ENCODE measurements around the gene ATOX1.
A peak's percentile ranks its signal among the peaks of the same experiment; 100 is the strongest.
"Not testable (repeated sequence)": the region's sequence is repeated elsewhere in the genome, so short reads cannot be mapped to it uniquely, and the experiment has no call there.

The ATOX1 gene, protein sequence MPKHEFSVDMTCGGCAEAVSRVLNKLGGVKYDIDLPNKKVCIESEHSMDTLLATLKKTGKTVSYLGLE

DNA sequence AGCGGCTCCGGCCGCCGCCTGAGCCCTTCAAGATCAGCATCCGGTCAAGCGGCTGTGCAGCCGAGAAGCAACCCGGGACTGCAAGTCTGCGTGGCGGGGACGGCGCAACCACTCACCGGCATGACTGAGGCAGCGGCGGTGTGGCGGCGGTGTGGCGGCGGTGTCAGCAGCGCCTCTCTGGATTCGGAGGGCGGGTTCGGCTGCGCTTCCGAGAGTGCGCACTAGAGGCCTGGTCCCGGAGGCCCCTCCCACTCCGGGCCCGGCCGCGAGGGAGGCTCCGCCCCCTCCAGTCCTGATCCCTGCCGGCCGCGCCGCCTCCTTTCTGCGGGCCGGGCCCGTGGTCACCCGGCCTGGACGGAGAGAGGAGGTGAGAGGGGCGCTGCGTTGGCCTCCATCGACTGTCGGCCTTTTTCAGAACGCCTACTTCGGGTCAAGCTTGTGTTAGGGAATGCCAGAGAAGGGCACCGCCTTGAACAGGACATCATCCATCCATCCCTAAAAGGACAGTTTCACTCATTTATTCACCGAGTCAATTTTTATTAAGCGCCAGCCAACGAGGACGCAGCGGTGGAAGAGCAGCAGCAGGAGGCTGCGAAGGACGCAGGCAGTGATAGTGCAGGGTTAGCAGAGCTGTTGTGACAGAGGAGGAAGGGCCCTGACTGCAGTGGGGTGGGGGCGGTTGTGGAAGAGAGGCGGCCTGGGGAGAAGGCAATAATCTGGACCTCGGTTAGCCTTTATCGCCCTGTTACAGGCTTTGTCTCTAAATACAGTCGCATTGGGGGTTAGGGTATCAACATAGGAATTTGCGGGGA, at the start of gene ATOX1:
Gene ATOX1, minus strand, starts transcription at position 202 of the 812 bp plus-strand sequence. Its CDS starts 80 bp downstream, at position 122.
- peak within 1 kb of the TSS; percentile 77 for H3K4me3 Mint-ChIP-seq
- H3K4me1 Mint-ChIP-seq = peaks cover 38% of the 10 kb centered on the region
- CTCF ChIA-PET = interaction anchor here (1.3 to 1.8 kb wide), 2 partner anchors 12 to 19 kb away, joined by 4 to 6 read pairs; no protein-coding TSS in a partner anchor
- no peaks in the 10 kb centered on the region for H3K9me3 Mint-ChIP-seq
- DNase-seq = peak; percentile 93
- peaks cover 10% of the 10 kb centered on the region for H3K36me3 Mint-ChIP-seq
- H3K27me3 Mint-ChIP-seq = peaks cover 3% of the 10 kb centered on the region
- peak within 1 kb of the TSS; percentile 87 for H3K27ac Mint-ChIP-seq

DNA sequence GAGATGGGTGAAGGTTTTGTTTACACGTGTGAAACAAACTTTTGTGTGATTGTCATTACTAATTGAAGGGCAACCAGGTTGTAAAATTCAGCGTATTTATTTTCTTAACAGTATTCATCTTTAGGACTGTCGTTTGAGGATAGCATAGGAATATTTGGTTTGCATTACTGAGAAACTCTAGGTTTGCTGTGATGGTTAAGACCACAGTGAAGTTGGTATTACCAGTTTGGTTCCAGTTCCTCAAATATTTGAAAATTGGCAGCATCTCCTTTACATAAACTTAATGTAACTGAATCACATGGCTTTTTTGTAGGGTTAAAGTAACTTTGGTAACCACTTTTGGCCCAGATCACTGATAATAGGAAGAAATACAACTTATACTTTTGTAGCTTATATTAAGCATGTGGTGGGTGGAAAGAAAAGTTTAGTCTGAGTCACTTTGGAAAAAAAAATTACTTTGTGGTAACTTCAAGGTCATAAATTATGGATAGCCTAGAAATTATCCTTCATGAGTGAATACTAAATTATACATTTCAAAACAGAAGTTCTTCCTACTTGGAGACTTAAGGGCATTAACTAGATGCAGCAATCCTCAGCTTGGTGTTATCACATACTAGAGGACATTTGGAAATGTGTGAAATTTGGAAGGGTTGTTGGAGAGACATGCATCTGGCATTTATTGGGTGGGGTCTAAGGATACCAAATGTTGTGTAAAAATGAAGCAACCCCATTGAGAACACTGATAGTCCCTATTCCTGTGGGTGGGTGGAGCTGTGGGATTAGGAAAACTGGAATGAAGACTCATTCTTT, 47.2 kb upstream of the ATOX1 start:
- Mint-ChIP-seq H3K4me3 (no peak overlapping the region), H3K27ac (no peak overlapping the region), H3K9me3 (no peaks in the 10 kb centered on the region), H3K36me3 (peaks cover 73% of the 10 kb centered on the region), H3K27me3 (no peaks in the 10 kb centered on the region), H3K4me1 (peaks cover 2% of the 10 kb centered on the region)
- no peak for DNase-seq
- CTCF ChIA-PET = no interaction called here

DNA sequence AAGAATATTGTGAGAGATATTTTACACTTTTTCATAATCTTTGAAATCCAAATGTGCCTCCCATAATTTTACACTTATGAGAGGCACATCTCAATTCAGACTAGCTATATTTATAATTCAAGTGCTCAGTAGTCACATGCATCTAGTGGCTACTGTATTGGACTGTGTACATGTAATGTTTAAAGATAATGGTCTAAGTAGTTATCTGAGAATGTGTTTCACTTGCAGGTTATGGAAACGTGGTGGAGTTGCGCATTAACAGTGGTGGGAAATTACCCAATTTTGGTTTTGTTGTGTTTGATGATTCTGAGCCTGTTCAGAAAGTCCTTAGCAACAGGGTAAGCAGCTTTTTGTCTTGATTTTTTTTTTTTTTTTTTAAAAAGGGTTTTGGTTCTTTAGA, 42.1 kb upstream of the ATOX1 start:
- H3K27ac Mint-ChIP-seq = no peak overlapping the region
- H3K4me3 Mint-ChIP-seq = no peak overlapping the region
- no peak for DNase-seq
- peaks cover 64% of the 10 kb centered on the region for H3K36me3 Mint-ChIP-seq
- CTCF ChIA-PET = interaction anchor here (1.3 kb wide), 1 partner anchor 24 kb away, joined by 3 read pairs; no protein-coding TSS in a partner anchor
- H3K27me3 Mint-ChIP-seq = no peaks in the 10 kb centered on the region
- peaks cover 4% of the 10 kb centered on the region for H3K4me1 Mint-ChIP-seq
- H3K9me3 Mint-ChIP-seq = no peaks in the 10 kb centered on the region

DNA sequence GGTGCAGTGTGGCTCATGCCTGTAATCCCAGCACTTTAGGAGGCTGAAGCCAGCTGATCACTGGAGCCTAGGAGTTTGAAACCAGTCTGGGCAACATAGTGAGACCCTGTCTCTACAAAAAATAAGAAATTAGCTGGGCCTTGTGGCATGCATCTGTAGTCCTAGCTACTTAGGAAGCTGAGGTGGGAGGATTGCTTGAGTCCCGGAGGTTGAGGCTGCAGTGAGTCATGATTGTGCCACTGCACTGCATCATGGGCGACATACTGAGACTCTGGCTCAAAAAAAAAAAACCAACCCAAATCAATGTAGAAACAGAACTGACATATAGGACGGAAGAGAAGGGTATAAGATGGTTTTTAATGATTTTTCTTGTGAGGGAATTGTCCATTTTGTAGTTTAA, 41.0 kb upstream of the ATOX1 start:
- Mint-ChIP-seq H3K27me3 (no peaks in the 10 kb centered on the region), H3K27ac (no peak overlapping the region), H3K9me3 (no peaks in the 10 kb centered on the region), H3K36me3 (peaks cover 64% of the 10 kb centered on the region), H3K4me3 (no peak overlapping the region), H3K4me1 (peaks cover 12% of the 10 kb centered on the region)
- CTCF ChIA-PET = interaction anchor here (0.6 to 1.4 kb wide), 4 partner anchors 9 to 570 kb away, joined by 3 to 4 read pairs (median 3); no protein-coding TSS in a partner anchor
- no peak for DNase-seq

DNA sequence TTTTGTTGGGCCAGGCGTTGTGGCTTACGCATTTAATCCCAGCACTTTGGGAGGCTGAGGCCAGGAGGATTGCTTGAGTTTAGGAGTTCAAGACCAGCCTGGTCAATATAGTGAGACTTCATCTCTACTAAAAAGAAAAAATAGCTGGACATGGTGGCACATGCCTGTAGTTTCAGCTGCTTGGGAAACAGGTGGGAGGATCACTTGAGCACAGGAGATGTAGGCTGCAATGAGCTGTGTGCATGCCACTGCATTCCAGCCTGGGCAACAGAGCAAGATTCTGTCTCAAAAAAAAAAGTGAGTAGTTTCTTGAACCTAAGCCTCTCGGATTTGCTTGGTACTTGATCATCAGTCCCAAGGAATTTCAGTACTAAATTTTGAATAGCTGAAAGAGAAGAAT, 40.2 kb upstream of the ATOX1 start:
- Mint-ChIP-seq H3K4me1 (peaks cover 14% of the 10 kb centered on the region), H3K27ac (no peak overlapping the region), H3K27me3 (no peaks in the 10 kb centered on the region), H3K9me3 (no peaks in the 10 kb centered on the region), H3K36me3 (peaks cover 64% of the 10 kb centered on the region), H3K4me3 (no peak overlapping the region)
- CTCF ChIA-PET = interaction anchor here (0.6 to 1.4 kb wide), 3 partner anchors 10 to 571 kb away, joined by 3 to 4 read pairs (median 3); no protein-coding TSS in a partner anchor
- no peak for DNase-seq

DNA sequence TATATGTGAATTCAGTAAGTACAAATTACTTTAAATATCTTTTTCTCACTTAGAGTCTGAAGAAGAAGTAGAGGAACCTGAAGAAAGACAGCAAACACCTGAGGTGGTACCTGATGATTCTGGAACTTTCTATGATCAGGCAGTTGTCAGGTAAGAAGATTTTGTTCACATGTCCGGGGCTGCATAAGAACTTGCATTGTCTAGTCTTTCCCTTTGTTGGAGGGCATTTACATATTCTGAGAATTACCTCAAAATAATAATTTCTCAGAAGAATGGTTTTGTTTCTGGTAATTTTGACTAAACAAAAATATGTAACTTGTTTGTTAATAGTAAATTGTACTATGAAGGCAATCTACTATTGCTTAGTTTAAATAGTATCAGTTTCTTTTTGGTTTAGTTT, 37.0 kb upstream of the ATOX1 start:
- H3K9me3 Mint-ChIP-seq = no peaks in the 10 kb centered on the region
- H3K36me3 Mint-ChIP-seq = peaks cover 70% of the 10 kb centered on the region
- peaks cover 13% of the 10 kb centered on the region for H3K4me1 Mint-ChIP-seq
- DNase-seq = no peak
- no peaks in the 10 kb centered on the region for H3K27me3 Mint-ChIP-seq
- CTCF ChIA-PET = no interaction called here
- H3K27ac Mint-ChIP-seq = peak overlapping the region; percentile 69
- no peak overlapping the region for H3K4me3 Mint-ChIP-seq

DNA sequence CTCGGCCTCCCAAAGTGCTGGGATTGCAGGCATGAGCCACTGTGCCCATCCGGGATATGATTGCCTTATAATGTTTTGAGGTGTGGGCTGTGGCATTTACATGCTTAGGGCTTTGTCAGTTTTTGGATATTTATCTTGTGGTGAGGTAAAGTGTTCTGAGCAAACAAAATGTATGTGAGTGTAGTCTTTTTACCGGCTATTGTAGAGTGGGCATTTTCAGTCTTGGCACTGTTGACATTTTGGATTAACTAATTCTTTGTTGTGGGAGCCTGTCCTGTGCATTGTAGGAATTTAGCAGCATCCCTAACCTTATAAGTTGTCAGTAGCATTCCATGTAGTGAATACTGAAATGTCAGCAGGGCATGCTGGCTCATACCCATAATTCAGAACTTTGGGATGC, 34.9 kb upstream of the ATOX1 start:
- no peak for DNase-seq
- Mint-ChIP-seq H3K9me3 (no peaks in the 10 kb centered on the region), H3K4me3 (no peak overlapping the region), H3K4me1 (peaks cover 15% of the 10 kb centered on the region), H3K27me3 (no peaks in the 10 kb centered on the region), H3K27ac (peak overlapping the region; percentile 14), H3K36me3 (peaks cover 66% of the 10 kb centered on the region)
- CTCF ChIA-PET = no interaction called here

DNA sequence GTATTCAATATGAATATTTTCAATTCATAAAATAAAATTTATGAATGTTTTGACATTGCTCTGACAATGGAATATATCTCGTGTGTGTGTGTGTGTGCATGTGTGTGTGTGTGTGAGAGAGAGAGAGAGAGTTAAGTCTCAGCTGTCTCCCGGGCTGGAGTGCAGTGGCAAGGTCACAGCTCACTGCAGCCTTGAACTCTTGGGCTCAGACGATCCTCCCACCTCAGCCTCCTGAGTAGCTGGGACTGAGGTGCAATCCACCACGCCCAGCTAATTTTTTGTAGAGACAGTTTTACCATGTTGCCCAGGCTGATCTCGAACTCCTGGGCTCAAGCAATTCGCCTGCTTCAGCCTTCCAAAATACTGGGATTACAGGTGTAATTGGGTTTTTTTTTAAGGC, 29.4 kb upstream of the ATOX1 start:
- Mint-ChIP-seq H3K4me3 (no peak overlapping the region), H3K9me3 (no peaks in the 10 kb centered on the region), H3K27me3 (no peaks in the 10 kb centered on the region), H3K4me1 (peaks cover 13% of the 10 kb centered on the region), H3K36me3 (peaks cover 37% of the 10 kb centered on the region), H3K27ac (no peak overlapping the region)
- CTCF ChIA-PET = no interaction called here
- DNase-seq = no peak

DNA sequence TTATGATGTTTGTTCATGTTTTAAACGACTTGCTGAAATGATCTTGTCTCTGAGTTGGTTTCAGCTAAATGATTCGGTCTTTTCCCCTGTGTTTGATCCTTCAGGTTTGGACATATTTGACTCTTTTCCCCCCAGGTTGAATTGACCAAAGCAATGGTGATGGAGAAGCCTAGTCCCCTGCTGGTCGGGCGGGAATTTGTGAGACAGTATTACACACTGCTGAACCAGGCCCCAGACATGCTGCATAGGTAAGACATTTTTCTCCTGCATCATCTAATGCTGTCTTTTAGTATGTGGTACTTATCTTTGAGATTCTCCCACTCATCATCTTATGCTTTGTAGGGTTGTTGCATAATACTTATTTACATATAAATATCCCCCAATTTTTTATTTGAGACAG, 28.0 kb upstream of the ATOX1 start:
- CTCF ChIA-PET = no interaction called here
- H3K4me1 Mint-ChIP-seq = peaks cover 14% of the 10 kb centered on the region
- peak overlapping the region; percentile 9 for H3K27ac Mint-ChIP-seq
- H3K9me3 Mint-ChIP-seq = no peaks in the 10 kb centered on the region
- H3K4me3 Mint-ChIP-seq = no peak overlapping the region
- H3K36me3 Mint-ChIP-seq = peaks cover 28% of the 10 kb centered on the region
- no peaks in the 10 kb centered on the region for H3K27me3 Mint-ChIP-seq
- DNase-seq = no peak

DNA sequence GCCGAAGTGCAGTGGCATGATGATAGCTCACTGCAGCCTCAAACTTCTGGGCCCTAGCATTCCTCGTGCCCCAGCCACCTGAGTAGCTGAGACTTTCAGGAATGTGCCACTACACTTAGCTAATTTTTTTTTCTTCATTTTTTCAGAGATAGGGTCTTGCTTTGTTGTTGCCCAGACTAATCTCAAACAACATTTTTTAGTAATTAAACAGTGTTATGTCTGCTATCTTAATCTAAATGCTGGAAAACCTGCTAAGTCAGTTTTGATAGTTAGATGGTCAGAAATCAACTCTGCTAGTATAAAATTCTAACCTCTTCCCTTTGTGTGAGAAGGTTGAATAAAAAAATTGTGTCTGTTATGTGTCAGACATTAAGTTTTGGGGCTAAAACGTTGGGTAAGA, 25.7 kb upstream of the ATOX1 start:
- no peak for DNase-seq
- Mint-ChIP-seq H3K9me3 (no peaks in the 10 kb centered on the region), H3K27me3 (no peaks in the 10 kb centered on the region), H3K36me3 (peaks cover 18% of the 10 kb centered on the region), H3K27ac (no peak overlapping the region), H3K4me3 (no peak overlapping the region), H3K4me1 (peaks cover 28% of the 10 kb centered on the region)
- CTCF ChIA-PET = no interaction called here

DNA sequence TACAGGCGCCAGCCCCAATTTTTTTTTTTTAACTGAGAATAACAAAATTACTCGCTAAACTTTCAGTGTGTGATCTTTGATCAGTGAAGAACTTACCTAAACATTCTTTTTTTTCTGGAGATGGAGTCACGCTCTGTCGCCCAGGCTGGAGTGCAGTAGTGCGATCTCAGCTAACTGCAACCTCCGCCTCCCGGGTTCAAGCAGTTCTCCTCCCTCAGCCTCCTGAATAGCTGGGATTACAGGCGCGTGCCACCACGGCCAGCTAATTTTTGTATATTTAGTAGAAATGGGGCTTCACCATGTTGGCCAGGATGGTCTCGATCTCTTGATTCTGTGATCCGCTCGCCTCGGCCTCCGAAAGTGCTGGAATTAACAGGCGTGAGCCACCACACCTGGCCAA, 25.2 kb upstream of the ATOX1 start:
- not testable (repeated sequence) for H3K27me3 Mint-ChIP-seq

DNA sequence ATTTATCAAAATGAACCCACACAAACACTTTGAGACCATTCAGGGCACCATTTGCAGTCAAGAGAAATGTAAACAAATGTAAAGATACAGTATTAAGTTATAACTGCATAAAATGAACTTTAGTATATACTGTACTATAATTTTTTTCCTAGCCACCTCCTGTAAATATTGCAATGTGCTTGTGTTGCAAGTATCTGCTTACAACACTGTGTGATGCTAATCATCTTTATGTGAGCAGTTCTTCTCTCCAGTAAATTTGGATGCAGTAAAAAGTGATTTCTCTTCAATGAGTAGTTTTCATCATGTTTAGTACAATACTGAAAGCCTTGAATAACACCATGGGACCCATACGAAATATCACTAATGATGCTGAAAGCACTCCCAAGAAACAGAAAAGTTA, 22.8 kb upstream of the ATOX1 start:
- Mint-ChIP-seq H3K36me3 (peaks cover 28% of the 10 kb centered on the region), H3K4me3 (no peak overlapping the region)
- CTCF ChIA-PET = no interaction called here

More for the DNA sequence above, 25.2 kb upstream of the ATOX1 start:
- CTCF ChIA-PET, H3K9me3 Mint-ChIP-seq, DNase-seq, H3K4me3 Mint-ChIP-seq, H3K27ac Mint-ChIP-seq: not testable (repeated sequence)
- H3K4me1 Mint-ChIP-seq = peaks cover 33% of the 10 kb centered on the region
- H3K36me3 Mint-ChIP-seq = peaks cover 21% of the 10 kb centered on the region

DNA sequence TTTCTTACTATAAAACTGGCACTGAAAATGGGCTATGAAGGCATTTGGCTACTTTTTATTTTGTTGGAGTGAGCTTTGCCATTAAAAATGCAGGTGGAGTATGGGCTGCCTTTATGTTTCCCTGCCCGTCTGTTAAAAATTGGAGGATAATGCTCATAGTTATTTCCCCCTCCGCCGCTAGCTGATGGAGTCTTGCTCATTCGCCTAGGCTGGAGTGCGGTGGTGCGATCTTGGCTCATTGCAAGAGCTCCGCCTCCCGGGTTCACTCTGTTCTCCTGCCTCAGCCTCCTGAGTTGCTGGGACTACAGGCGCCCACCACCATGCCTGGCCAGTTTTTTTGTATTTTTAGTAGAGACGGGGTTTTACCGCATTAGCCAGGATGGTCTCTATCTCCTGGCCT, 21.9 kb upstream of the ATOX1 start:
- no peak overlapping the region for H3K27ac Mint-ChIP-seq
- peaks cover 33% of the 10 kb centered on the region for H3K36me3 Mint-ChIP-seq
- DNase-seq = no peak
- H3K4me1 Mint-ChIP-seq = peaks cover 56% of the 10 kb centered on the region
- H3K27me3 Mint-ChIP-seq = no peaks in the 10 kb centered on the region
- no peaks in the 10 kb centered on the region for H3K9me3 Mint-ChIP-seq
- H3K4me3 Mint-ChIP-seq = no peak overlapping the region
- CTCF ChIA-PET = no interaction called here

More for the DNA sequence above, 22.8 kb upstream of the ATOX1 start:
- peaks cover 49% of the 10 kb centered on the region for H3K4me1 Mint-ChIP-seq
- no peak overlapping the region for H3K27ac Mint-ChIP-seq
- H3K27me3 Mint-ChIP-seq = no peaks in the 10 kb centered on the region
- DNase-seq = no peak
- no peaks in the 10 kb centered on the region for H3K9me3 Mint-ChIP-seq

DNA sequence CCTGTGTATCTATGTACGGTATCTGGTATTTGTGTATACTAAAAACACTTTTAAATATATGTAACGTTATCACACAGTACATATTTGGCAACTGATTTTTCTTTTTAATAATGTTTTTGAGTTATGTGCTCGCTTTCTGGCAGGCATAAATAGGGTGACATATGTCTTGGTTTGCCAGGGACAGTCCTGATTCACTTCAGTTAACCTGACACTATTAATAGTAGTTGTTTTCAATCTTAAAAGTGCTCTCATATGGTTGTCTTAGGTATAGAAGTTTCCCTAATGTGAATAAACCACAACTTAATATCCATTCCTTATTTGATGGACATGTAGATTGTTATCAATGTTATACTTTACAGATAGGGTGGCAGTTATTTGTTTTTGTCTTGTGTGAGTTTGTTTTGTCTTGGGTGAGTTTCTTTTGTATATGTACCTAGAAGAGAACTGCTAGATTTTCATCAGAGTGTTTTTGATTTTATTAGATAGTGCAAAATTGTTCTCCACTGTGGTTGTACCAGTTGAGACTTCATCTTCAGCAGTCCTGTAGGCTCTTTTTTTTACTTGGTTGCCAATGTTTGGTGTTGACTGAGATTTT, 21.2 kb upstream of the ATOX1 start:
- H3K36me3 Mint-ChIP-seq = peaks cover 36% of the 10 kb centered on the region
- H3K27ac Mint-ChIP-seq = no peak overlapping the region
- peaks cover 58% of the 10 kb centered on the region for H3K4me1 Mint-ChIP-seq
- no peaks in the 10 kb centered on the region for H3K9me3 Mint-ChIP-seq
- H3K4me3 Mint-ChIP-seq = no peak overlapping the region
- CTCF ChIA-PET = no interaction called here
- H3K27me3 Mint-ChIP-seq = no peaks in the 10 kb centered on the region
- no peak for DNase-seq

Measured in activated naive CD4-positive, alpha-beta T cell treated with anti-CD3 and anti-CD28 coated beads, Interleukin-2, amount 10 ng/mL, durations not matched to agents 7 days and 5 days (primary cell).